Stimulated activated naive CD8-positive, alpha-beta T cell treated with anti-CD3 and anti-CD28 coated beads, Interleukin-15, Interleukin-2, amounts not matched to agents 100 U/mL and 50 U/mL, for 24 hours (primary cell): ENCODE measurements around the gene BNC2.
"Not testable (repeated sequence)": the region's sequence is repeated elsewhere in the genome, so short reads cannot be mapped to it uniquely, and the experiment has no call there.

Experiments used
- ATAC-seq: fragments of 150-1000 bp; cut with Tn5 transposase; one replicate; pipeline ENCODE4 v1.10.0; 2021
- DNase-seq: peaks from one replicate; pipeline ENCODE4 v3.0.0; 2021

Gene BNC2

GRCh38 chr9:16870596-16871335 lies at the start of gene BNC2:
Gene BNC2, minus strand, starts transcription at chr9:16870670. Its CDS starts 22 bp downstream, at chr9:16870648.
- ATAC-seq (no peak), DNase-seq (no peak)

- ATAC-seq (no peak), DNase-seq (no peak)
Measured at GRCh38 chr9:16918920-16919319, 48.5 kb upstream of the BNC2 start.

- ATAC-seq (no peak), DNase-seq (no peak)
Measured at GRCh38 chr9:16915126-16915831, 44.8 kb upstream of the BNC2 start.

GRCh38 chr9:16912197-16912596 lies 41.7 kb upstream of the BNC2 start:
- DNase-seq = no peak
- no peak for ATAC-seq

- not testable (repeated sequence) for DNase-seq, ATAC-seq
Measured at GRCh38 chr9:16908206-16908605, 37.7 kb upstream of the BNC2 start.

- DNase-seq = no peak
- ATAC-seq = no peak
Measured at GRCh38 chr9:16904655-16905054, 34.2 kb upstream of the BNC2 start.

GRCh38 chr9:16901590-16901989 lies 31.1 kb upstream of the BNC2 start:
- ATAC-seq = no peak
- DNase-seq = no peak

GRCh38 chr9:16899606-16900005 lies 29.1 kb upstream of the BNC2 start:
- ATAC-seq = no peak
- DNase-seq = no peak

GRCh38 chr9:16898464-16898863 lies 28.0 kb upstream of the BNC2 start:
- ATAC-seq (no peak), DNase-seq (no peak)

- DNase-seq (no peak), ATAC-seq (no peak)
Measured at GRCh38 chr9:16888594-16888993, 18.1 kb upstream of the BNC2 start.

GRCh38 chr9:16885931-16886330 lies 15.5 kb upstream of the BNC2 start:
- ATAC-seq (no peak), DNase-seq (no peak)

- ATAC-seq = peak; percentile 19
- no peak for DNase-seq
Measured at GRCh38 chr9:16884952-16885513, 14.6 kb upstream of the BNC2 start.

GRCh38 chr9:16884373-16884772 lies 13.9 kb upstream of the BNC2 start:
- DNase-seq = no peak
- ATAC-seq = no peak

GRCh38 chr9:16883586-16883985 lies 13.1 kb upstream of the BNC2 start:
- DNase-seq (no peak), ATAC-seq (no peak)

GRCh38 chr9:16882440-16882839 lies 12.0 kb upstream of the BNC2 start:
- not testable (repeated sequence) for ATAC-seq, DNase-seq

- ATAC-seq = no peak
- DNase-seq = no peak
Measured at GRCh38 chr9:16879416-16879815, 8.9 kb upstream of the BNC2 start.

GRCh38 chr9:16877256-16877655 lies 6.8 kb upstream of the BNC2 start:
- no peak for ATAC-seq

GRCh38 chr9:16873126-16873802 lies 2.8 kb upstream of the BNC2 start:
- ATAC-seq (no peak), DNase-seq (no peak)

More at GRCh38 chr9:16877256-16877655, 6.8 kb upstream of the BNC2 start:
- no peak for DNase-seq

- peak; percentile 23 for DNase-seq
- ATAC-seq = peak; percentile 59
Measured at GRCh38 chr9:16871336-16872151, 1.1 kb upstream of the BNC2 start.

GRCh38 chr9:16869882-16870595 lies 431 bp downstream of the BNC2 start:
- ATAC-seq (no peak), DNase-seq (no peak)
